Measurements from ENCODE around the gene RIT2.

GRCh38 chr18:42976869-42977590, 138.5 kb downstream of the RIT2 start:
- TF ChIP-seq CTCF (IDR thresholded peaks at IDR 0.05) (no peak), EZH2phosphoT487 (IDR thresholded peaks at IDR 0.05) (no peak), EZH2 (IDR thresholded peaks at IDR 0.05) (no peak)
